Neural cell (in vitro differentiated cells): ENCODE results near the gene IDH1. TPM values are rescaled to one million over a fixed set of nuclear protein-coding genes. Genes with fewer than 3 reads are reported as not detected.

Experiments
- H2AFZ ChIP-seq: fragments of 200-600, 300-800 bp; sonication (generic), shearing (Covaris generic); 2 replicates; pipeline ENCODE4 v1.6.0; 2014; ENCODE audit warnings: low read depth, mild to moderate bottlenecking, antibody characterized with exemption, low read length, moderate library complexity
- H3F3A ChIP-seq: fragments of 200-600 bp; shearing (Covaris generic); 2 replicates; pipeline ENCODE4 v1.6.1; 2016; ENCODE audit warnings: mild to moderate bottlenecking, moderate library complexity, mixed read lengths, antibody characterized with exemption, low read length; ENCODE audit not compliant: insufficient read depth, poor library complexity, severe bottlenecking
- H3K27ac ChIP-seq: fragments of 200-600, 300-800 bp; sonication (generic), shearing (Covaris generic); 2 replicates; pipeline ENCODE4 v1.5.1; 2014; ENCODE audit warnings: mild to moderate bottlenecking, low read length, moderate library complexity
- H3K27me3 ChIP-seq: fragments of 300-800, 200-600 bp; sonication (generic), shearing (Covaris generic); 2 replicates; pipeline ENCODE4 v1.6.0; 2014; ENCODE audit warnings: mild to moderate bottlenecking, low read depth, low read length, moderate library complexity; ENCODE audit not compliant: insufficient read depth
- H3K36me3 ChIP-seq: fragments of 300-800, 200-600 bp; sonication (generic), shearing (Covaris generic); 2 replicates; pipeline ENCODE4 v1.5.1; 2014; ENCODE audit warnings: mild to moderate bottlenecking, antibody characterized with exemption, low read length, moderate library complexity; ENCODE audit not compliant: insufficient read depth
- H3K4me2 ChIP-seq: fragments of 300-800, 200-600 bp; sonication (generic), shearing (Covaris generic); 2 replicates; pipeline ENCODE4 v1.6.0; 2014; ENCODE audit warnings: mild to moderate bottlenecking, low read length
- H3K4me3 ChIP-seq: fragments of 300-800, 200-600 bp; sonication (generic), shearing (Covaris generic); 2 replicates; pipeline ENCODE4 v1.5.1; 2014; ENCODE audit warnings: mild to moderate bottlenecking, low read length, moderate library complexity
- H3K79me2 ChIP-seq: fragments of 200-600 bp; shearing (Covaris generic); replicated peaks from 2 replicates; pipeline ENCODE4 v1.6.0; 2014; ENCODE audit warnings: mild to moderate bottlenecking, low read length, moderate library complexity; ENCODE audit not compliant: insufficient read depth
- H3K9ac ChIP-seq: fragments of 300-800, 200-600 bp; sonication (generic), shearing (Covaris generic); 2 replicates; pipeline ENCODE4 v1.6.1; 2016; ENCODE audit warnings: mild to moderate bottlenecking, low read length, mixed read lengths
- H3K9me2 ChIP-seq: fragments of 200-600 bp; shearing (Covaris generic); 2 replicates; pipeline ENCODE4 v1.6.1; 2016; ENCODE audit warnings: mild to moderate bottlenecking, low read length, mixed read lengths; ENCODE audit not compliant: insufficient read depth
- H3K9me3 ChIP-seq: fragments of 200-600, 300-800 bp; sonication (generic), shearing (Covaris generic); 2 replicates; pipeline ENCODE4 v1.6.1; 2016; ENCODE audit warnings: mild to moderate bottlenecking, mixed run types, low read length, moderate library complexity, mixed read lengths
- H4K20me1 ChIP-seq: fragments of 200-600 bp; shearing (Covaris generic); 2 replicates; pipeline ENCODE4 v1.6.1; 2016; ENCODE audit warnings: mild to moderate bottlenecking, mixed run types; ENCODE audit not compliant: insufficient read depth
- EP300 ChIP-seq: fragments of 450-650 bp; conservative IDR thresholded peaks from 2 replicates; pipeline ENCODE4 v1.6.1; 2014; ENCODE audit warnings: antibody characterized with exemption, mild to moderate bottlenecking, moderate library complexity; ENCODE audit not compliant: poor library complexity, severe bottlenecking
- EZH2 ChIP-seq: fragments of 200-600, 300-800 bp; shearing (Covaris generic), sonication (generic); IDR thresholded peaks from 2 replicates; pipeline ENCODE4 v1.6.1; 2014; ENCODE audit warnings: antibody characterized with exemption, low read length, borderline replicate concordance, mild to moderate bottlenecking; ENCODE audit not compliant: insufficient read depth, poor library complexity, severe bottlenecking
- MXI1 ChIP-seq: fragments of 450-650 bp; conservative IDR thresholded peaks from 2 replicates; pipeline ENCODE4 v1.6.1; 2014; ENCODE audit warnings: antibody characterized with exemption, mild to moderate bottlenecking; ENCODE audit not compliant: poor library complexity, severe bottlenecking
- POLR2AphosphoS5 ChIP-seq: IDR thresholded peaks from 2 replicates; pipeline ENCODE4 v1.6.1; 2012
- RAD21 ChIP-seq: fragments of 450-650 bp; conservative IDR thresholded peaks from 2 replicates; pipeline ENCODE4 v1.6.1; 2014; ENCODE audit warnings: antibody characterized with exemption, mild to moderate bottlenecking, moderate library complexity
- SMC3 ChIP-seq: fragments of 450-650 bp; conservative IDR thresholded peaks from 2 replicates; pipeline ENCODE4 v1.6.1; 2014; ENCODE audit warnings: antibody characterized with exemption, mild to moderate bottlenecking, moderate library complexity; ENCODE audit not compliant: poor library complexity
- TAF1 ChIP-seq: IDR thresholded peaks from 2 replicates; pipeline ENCODE4 v1.6.1; 2012; ENCODE audit warnings: low read depth
- polyA plus RNA-seq: library from polyadenylated mRNA; depleted of rRNA; stranded (reverse); fragments of >200 nt; gene quantifications from 2 replicates; pipeline ENCODE4 v1.2.3, GENCODE V29; 2014
- TF ChIP-seq, protein P1 (sequence below): IDR thresholded peaks from 2 replicates; pipeline ENCODE4 v1.6.1; 2012; ENCODE audit warnings: borderline replicate concordance
- TF ChIP-seq, protein P2 (sequence below): fragments of 450-650 bp; IDR thresholded peaks from 2 replicates; pipeline ENCODE4 v1.5.1; 2014; ENCODE audit warnings: antibody characterized with exemption, mild to moderate bottlenecking, moderate library complexity; ENCODE audit not compliant: poor library complexity, severe bottlenecking

IDH1 gene
- polyA plus RNA-seq, 1 donor from 2014 or later: 354 TPM

DNA sequence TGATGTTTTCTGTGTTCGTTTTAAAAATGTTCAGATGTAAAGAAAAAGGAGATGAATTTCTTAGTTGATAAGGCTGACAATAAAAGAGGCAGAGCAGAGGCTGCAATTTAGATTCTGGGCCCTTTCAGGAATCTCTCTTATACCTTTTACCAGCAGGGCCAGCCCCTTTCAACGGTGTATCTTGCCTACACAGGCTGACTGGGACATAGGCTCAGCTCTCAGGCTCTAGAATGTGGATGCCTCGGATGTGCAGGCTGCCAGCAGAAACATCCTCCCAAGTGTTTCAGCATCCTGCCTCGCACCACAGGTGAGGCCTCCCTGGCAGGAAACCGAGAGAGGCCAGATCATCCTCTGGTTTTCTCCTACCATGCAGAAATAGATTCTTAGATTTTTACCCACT, 68.4 kb downstream of the IDH1 start:
- Histone ChIP-seq H3K36me3 (no peaks in the 10 kb centered on the region), H3K9me2 (no peaks in the 10 kb centered on the region), H2AFZ (no peak overlapping the region), H3K4me2 (peak overlapping the region; percentile 17), H3K9ac (no peak overlapping the region), H4K20me1 (no peaks in the 10 kb centered on the region), H3F3A (no peaks in the 10 kb centered on the region), H3K27ac (no peak overlapping the region), H3K27me3 (no peaks in the 10 kb centered on the region), H3K9me3 (no peaks in the 10 kb centered on the region), H3K79me2 (peaks cover 3% of the 10 kb centered on the region), H3K4me3 (peak overlapping the region; percentile 51)
- TF ChIP-seq TAF1 (no peak), EP300 (no peak), MXI1 (no peak), EZH2 (no peak), SMC3 (no peak), RAD21 (no peak), POLR2AphosphoS5 (no peak)
- TF ChIP-seq, protein P1, sequence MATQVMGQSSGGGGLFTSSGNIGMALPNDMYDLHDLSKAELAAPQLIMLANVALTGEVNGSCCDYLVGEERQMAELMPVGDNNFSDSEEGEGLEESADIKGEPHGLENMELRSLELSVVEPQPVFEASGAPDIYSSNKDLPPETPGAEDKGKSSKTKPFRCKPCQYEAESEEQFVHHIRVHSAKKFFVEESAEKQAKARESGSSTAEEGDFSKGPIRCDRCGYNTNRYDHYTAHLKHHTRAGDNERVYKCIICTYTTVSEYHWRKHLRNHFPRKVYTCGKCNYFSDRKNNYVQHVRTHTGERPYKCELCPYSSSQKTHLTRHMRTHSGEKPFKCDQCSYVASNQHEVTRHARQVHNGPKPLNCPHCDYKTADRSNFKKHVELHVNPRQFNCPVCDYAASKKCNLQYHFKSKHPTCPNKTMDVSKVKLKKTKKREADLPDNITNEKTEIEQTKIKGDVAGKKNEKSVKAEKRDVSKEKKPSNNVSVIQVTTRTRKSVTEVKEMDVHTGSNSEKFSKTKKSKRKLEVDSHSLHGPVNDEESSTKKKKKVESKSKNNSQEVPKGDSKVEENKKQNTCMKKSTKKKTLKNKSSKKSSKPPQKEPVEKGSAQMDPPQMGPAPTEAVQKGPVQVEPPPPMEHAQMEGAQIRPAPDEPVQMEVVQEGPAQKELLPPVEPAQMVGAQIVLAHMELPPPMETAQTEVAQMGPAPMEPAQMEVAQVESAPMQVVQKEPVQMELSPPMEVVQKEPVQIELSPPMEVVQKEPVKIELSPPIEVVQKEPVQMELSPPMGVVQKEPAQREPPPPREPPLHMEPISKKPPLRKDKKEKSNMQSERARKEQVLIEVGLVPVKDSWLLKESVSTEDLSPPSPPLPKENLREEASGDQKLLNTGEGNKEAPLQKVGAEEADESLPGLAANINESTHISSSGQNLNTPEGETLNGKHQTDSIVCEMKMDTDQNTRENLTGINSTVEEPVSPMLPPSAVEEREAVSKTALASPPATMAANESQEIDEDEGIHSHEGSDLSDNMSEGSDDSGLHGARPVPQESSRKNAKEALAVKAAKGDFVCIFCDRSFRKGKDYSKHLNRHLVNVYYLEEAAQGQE: no peak
- TF ChIP-seq, protein P2, sequence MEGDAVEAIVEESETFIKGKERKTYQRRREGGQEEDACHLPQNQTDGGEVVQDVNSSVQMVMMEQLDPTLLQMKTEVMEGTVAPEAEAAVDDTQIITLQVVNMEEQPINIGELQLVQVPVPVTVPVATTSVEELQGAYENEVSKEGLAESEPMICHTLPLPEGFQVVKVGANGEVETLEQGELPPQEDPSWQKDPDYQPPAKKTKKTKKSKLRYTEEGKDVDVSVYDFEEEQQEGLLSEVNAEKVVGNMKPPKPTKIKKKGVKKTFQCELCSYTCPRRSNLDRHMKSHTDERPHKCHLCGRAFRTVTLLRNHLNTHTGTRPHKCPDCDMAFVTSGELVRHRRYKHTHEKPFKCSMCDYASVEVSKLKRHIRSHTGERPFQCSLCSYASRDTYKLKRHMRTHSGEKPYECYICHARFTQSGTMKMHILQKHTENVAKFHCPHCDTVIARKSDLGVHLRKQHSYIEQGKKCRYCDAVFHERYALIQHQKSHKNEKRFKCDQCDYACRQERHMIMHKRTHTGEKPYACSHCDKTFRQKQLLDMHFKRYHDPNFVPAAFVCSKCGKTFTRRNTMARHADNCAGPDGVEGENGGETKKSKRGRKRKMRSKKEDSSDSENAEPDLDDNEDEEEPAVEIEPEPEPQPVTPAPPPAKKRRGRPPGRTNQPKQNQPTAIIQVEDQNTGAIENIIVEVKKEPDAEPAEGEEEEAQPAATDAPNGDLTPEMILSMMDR: no peak

Other genes starting within 250 kb of the IDH1 start
- gene PLEKHM3, start 229.5 kb downstream of the IDH1 start, polyA plus RNA-seq: 10.7 and 13.4 TPM in 2 replicates
- not detected in 2 replicates for gene CRYGD, start 130.5 kb downstream of the IDH1 start, polyA plus RNA-seq
- not detected in 2 replicates for gene CRYGC, start 125.2 kb downstream of the IDH1 start, polyA plus RNA-seq
- not detected in 2 replicates for gene CRYGB, start 108.9 kb downstream of the IDH1 start, polyA plus RNA-seq
- gene CRYGA, start 91.5 kb downstream of the IDH1 start, polyA plus RNA-seq: not detected in 2 replicates
- 68.0 and 71.5 TPM in 2 replicates for gene C2orf80, start 65.0 kb downstream of the IDH1 start, polyA plus RNA-seq
- gene PIKFYVE, start 11.2 kb upstream of the IDH1 start, polyA plus RNA-seq: 23.2 and 27.1 TPM in 2 replicates
- not detected in 2 replicates for gene PTH2R, start 151.7 kb upstream of the IDH1 start, polyA plus RNA-seq